NCI-H345 (cell line): ENCODE measurements around the gene APEX2.
"Not testable (repeated sequence)": the region's sequence is repeated elsewhere in the genome, so short reads cannot be mapped to it uniquely, and the experiment has no call there.

Source experiments
- DNase-seq: peaks from one replicate; lab custom pipeline; 2025; lab: John Stamatoyannopoulos, UW

Gene APEX2

GRCh38 chrX:55011294-55011693 is 11.1 kb downstream of the APEX2 start:
- DNase-seq: no peak

- DNase-seq: no peak
These were observed 14.7 kb downstream of the APEX2 start for GRCh38 chrX:55014897-55015299.

DNA sequence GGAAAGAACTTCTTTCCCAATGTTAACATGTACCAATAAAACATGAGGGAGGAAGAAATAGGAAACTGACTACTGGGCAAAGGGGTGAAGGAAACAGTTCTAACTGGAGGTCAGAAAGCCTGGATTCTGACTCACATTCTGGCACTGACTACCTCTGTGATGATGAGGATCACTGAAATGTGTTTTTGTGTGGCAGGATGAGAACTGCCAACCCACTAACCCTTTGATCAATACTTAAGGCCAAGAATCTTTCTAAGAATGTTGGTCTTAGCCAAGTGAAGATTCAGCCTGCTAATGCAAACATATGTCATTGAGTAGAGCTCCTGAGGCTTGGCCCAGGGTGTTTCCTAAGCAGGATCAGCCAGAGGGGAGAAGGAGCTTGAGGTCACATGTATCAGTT is 26.0 kb downstream of the APEX2 start:
- DNase-seq: no peak

GRCh38 chrX:55026840-55027239 is 26.7 kb downstream of the APEX2 start:
- no peak for DNase-seq

- DNase-seq: no peak
These were observed 27.9 kb downstream of the APEX2 start for GRCh38 chrX:55028040-55028439.

DNA sequence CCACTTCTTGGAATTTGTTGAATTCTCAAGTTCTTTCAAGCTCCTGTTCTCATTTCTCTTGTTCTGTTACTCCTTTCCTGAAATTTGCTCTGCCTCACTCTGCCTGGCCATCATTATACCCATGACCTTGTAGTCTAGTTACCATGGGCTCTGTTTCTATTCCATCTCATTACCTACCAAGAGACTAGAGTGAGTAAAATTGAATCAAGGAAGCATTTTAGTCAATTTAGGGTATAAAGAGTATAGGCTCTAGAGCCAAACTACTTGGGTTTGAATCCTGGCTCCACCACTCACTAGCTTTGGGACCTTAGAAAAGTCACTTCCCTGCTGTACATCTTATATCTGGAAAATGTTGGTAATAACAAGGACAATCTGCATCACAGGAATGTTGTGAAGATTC is 28.4 kb downstream of the APEX2 start:
- no peak for DNase-seq

DNA sequence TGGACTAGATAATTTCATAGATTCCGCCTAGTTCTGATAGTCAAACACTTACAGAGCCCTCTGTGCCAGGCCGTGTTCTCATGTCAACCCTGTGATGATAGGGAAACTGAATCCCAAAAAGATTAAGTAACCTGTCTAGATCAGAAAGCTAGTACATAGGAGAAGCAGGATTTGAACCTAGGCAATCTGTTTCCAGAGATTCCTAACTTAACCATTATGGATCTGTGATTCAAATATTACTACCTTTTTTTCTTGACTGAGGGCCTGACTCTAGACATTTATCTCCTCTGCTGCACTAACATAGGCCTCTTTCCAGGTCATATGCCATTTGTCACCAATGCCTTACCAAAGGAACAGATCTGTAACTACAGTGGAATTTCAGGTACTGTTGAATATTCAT is 29.1 kb downstream of the APEX2 start:
- no peak for DNase-seq

DNA sequence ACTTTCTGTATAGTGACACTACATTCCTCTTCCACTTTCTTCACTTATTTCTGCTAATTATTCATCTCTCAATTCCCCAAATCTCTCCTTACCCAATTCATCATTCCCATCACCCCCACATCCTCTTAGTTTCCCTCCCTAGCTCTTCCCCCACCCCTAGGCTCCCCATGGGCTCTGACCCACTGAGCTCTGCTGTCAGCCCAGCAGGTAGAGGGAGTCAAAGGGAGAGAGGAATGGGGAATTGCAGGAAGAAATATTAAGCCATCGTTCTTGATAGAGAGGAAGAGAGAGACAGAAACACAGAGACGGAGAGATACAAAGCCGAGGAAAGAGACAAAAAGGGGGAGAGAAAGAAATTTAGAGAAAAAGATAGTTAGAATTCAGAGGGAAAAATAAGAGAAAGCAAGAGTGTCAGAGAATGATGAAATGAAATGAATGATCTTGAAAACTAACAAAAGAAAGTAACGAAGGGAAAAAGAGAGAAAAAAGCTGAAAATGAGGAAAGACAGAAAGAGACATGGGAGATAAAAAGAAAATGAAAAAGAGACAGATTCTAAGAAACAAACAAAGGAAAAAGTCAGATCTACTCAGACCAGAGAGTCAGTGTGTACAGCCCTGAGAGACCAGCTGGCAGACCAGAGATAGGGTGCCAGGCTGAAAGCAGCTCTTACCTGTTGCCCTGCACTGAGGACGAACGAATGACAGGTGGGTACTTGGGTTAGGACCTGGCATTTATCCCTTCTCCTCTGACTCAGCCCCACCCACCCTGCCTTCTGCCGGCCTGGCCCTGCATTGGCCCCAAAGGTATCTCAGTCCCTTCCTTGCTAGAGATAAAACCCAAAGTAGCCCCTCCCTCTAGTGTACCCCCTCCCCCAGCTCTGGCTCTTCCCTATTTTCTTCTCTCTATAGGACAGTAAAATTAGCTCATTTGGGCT is 30.4 kb downstream of the APEX2 start, which contains the start of gene ALAS2:
ALAS2 (minus strand) TSS at position 707 of the 935 bp plus-strand sequence. CDS start 4,977 bp downstream, outside the sequence.
- no peak for DNase-seq

- DNase-seq: no peak
These were observed 33.3 kb downstream of the APEX2 start for GRCh38 chrX:55033429-55033828.

DNA sequence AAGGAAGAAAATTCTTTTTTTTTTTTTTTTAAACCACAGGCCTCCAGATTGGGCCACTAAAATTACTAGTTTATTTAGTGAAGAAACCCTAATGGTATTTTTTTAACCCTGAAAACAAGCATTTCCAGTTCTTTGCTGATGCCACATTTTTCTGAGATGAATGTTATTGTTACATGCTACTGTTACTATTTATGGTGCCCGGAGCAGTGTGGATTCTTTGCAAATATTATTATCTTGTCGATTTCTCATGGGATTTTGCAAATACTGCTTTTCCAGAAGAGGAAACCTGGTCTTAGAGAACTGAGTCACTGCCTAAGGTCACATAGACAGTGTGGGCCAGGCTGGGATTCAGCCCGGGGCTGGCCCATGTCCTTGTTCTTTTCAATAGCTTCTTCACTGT is 39.3 kb downstream of the APEX2 start:
- DNase-seq: no peak

GRCh38 chrX:55041514-55041913 is 41.4 kb downstream of the APEX2 start:
- DNase-seq: no peak

DNA sequence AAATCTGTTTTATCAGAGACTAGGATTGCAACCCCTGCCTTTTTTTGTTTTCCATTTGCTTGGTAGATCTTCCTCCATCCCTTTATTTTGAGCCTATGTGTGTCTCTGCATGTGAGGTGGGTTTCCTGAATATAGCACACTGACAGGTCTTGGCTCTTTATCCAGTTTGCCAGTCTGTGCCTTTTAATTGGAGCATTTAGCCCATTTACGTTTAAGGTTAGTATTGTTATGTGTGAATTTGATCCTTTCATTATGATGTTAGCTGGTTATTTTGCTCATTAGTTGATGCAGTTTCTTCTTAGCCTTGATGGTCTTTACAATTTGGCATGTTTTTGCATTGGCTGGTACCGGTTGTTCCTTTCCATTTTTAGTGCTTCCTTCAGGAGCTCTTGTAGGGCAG is 50.4 kb downstream of the APEX2 start:
- not testable (repeated sequence) for DNase-seq

DNA sequence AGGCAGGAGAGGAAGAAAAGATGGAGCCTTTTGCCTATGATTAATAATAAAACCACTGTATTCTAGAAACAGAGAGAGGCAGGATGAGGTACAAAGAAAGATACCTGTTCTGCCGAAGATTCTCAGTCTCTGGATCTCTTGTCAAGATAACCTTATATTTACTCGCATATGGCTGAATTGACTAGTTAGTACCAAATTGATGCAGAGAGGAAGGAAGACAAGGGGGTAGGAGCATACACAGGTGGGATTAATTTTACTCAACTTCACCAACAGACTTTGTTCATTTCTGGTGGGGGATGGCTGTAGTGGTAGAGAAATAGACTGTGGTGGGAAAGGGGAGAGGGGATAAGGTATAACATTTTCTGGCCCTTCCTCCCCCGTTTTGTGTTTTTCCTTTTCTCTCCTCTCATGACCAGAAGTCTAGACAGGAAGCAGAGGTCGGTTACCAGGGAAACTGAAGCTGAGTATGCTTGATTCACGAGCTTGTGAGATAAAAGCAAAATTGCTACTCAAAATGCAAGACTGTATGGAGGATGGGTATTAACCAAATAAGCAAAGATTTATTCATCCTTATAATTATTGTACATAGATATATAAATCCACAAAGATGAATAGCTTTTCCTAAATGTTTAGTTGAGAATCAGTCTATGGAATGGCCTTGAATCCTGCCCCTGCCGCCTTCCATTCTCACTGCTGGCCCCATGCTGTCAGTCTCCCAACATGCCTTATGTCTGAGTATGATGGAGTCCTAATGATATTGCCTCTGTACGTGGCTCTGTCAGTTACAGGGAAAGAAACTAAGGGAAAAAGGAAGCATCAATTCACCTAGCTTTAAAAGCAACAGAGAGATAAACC is 56.9 kb downstream of the APEX2 start:
- no peak for DNase-seq

DNA sequence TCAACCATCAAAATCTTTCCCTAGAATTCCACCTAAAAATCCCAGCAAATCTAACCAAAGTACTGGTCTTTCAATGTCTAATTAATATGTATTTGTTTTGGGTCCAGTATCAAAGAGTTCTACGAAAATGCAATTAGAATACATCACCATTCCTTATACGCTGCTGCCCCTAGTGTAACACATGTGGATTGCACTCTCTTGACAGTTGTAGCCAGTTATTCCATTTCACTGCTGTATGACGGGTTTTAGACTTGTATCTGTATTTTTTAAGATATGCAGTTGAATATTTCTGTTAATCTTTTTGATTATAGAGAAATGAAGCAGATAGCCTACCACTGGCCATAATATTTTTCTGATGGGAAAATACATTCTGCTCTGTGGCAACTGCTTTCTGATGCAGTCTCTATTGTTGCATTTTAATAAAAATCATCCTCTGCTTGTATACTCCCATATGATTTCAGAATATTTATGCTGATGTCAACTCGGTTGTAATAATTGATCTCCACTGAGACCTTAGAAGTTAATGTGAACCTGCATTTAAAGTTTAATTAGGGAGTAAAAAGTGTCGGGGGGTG is 57.6 kb downstream of the APEX2 start:
- peak; percentile 24 for DNase-seq
